ENCODE results near the gene OR11A1. TPM values are rescaled to one million over a fixed set of nuclear protein-coding genes. Genes with fewer than 3 reads are reported as not detected.

Gene OR11A1
- total and polyA plus RNA-seq, 12 donors: not detected

DNA sequence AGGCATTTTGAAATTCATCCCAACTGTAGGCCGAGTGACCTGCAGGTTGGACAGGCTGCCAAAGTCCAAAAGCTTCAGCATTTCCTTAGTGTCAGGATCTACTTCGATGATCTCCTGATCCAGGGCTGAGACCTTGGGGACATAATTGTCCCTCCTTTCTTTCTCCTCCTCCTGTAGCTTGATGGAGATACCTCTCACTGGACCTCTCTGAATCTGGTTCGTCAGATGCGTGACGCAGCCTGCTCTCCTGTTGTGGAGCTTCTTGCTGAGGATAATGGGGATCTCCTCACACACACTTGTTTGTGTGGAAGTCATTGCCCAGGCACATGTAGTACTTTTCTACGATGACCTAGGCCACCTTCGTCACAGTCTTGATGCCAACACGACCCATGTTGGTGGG lies 32.4 kb upstream of the OR11A1 start:
- Histone ChIP-seq H3K27ac (no peak overlapping the region), H3K9me3 (replicated peaks in 1 of 3) (no peaks in the 10 kb centered on the region), H3K4me3 (no peak overlapping the region), H3K4me1 (replicated peaks in 1 of 2) (no peaks in the 10 kb centered on the region), H3K27me3 (peaks cover 14% of the 10 kb centered on the region), H3K36me3 (replicated peaks in 1 of 2) (no peaks in the 10 kb centered on the region)
- no peak for DNase-seq
- no peak for TF ChIP-seq POLR2A (IDR thresholded peaks at IDR 0.05)
- TF ChIP-seq, protein P1, sequence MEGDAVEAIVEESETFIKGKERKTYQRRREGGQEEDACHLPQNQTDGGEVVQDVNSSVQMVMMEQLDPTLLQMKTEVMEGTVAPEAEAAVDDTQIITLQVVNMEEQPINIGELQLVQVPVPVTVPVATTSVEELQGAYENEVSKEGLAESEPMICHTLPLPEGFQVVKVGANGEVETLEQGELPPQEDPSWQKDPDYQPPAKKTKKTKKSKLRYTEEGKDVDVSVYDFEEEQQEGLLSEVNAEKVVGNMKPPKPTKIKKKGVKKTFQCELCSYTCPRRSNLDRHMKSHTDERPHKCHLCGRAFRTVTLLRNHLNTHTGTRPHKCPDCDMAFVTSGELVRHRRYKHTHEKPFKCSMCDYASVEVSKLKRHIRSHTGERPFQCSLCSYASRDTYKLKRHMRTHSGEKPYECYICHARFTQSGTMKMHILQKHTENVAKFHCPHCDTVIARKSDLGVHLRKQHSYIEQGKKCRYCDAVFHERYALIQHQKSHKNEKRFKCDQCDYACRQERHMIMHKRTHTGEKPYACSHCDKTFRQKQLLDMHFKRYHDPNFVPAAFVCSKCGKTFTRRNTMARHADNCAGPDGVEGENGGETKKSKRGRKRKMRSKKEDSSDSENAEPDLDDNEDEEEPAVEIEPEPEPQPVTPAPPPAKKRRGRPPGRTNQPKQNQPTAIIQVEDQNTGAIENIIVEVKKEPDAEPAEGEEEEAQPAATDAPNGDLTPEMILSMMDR (IDR thresholded peaks at IDR 0.05): no peak
- WGBS, 4 donors: 89 to 91% (median 89%) methylated on average over 8 of the region's 8 CpGs
- intact Hi-C loops (cut with DNase I): no loop called here

DNA sequence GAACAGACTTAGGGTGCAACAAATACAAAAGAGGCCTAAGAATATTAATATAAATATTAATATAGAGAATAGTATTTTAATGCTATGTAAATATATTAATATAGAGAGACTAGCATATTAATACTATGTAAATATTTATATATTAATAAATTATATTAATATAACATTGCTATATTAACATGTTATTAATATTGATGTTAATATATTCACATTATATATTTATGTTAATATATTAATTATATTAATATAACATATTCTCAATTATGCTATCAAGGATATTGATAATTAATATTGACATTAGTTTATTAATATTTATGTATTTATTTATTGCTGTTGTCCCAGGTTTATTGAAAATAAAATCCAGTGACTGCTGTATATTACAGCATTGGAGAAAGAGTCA lies 32.0 kb upstream of the OR11A1 start:
- H3K4me1 ChIP-seq (replicated peaks in 1 of 2): no peaks in the 10 kb centered on the region
- no peak overlapping the region for H3K27ac ChIP-seq
- intact Hi-C loops (cut with DNase I): no loop called here
- H3K4me3 ChIP-seq: no peak overlapping the region
- H3K9me3 ChIP-seq (replicated peaks in 1 of 3): no peaks in the 10 kb centered on the region
- DNase-seq: no peak
- TF ChIP-seq, protein P1 (IDR thresholded peaks at IDR 0.05): no peak
- TF ChIP-seq POLR2A (IDR thresholded peaks at IDR 0.05): no peak
- peaks cover 16% of the 10 kb centered on the region for H3K27me3 ChIP-seq
- no peaks in the 10 kb centered on the region for H3K36me3 ChIP-seq (replicated peaks in 1 of 2)

DNA sequence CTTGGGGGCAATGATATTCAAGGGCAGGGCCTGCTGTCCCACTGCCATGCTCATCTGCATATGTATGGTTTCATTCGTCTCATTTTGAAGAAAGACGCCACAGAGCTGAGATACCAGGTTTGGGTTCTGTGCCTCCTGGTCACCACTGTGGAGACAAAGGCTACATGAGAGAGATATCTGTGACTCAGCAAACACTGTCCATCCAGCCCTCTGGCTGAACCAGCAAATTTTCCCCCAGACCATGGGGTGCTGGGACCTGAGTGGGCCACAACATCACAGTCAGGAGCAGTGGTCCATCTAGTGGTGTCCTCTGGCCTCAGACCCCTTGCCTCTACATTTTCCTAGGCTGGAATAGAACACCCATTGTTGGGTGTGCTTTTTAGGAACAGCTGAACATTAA lies 30.8 kb upstream of the OR11A1 start, which contains the start of gene MAS1L:
Gene MAS1L, minus strand, starts transcription at position 297 of the 400 bp plus-strand sequence. Its CDS starts 54 bp downstream, at position 243.
- DNase-seq: no peak
- Histone ChIP-seq H3K9me3 (replicated peaks in 1 of 3) (no peaks in the 10 kb centered on the region), H3K4me1 (replicated peaks in 1 of 2) (no peaks in the 10 kb centered on the region), H3K27ac (no peak within 1 kb of the TSS), H3K27me3 (peaks cover 16% of the 10 kb centered on the region), H3K4me3 (no peak within 1 kb of the TSS), H3K36me3 (replicated peaks in 1 of 2) (no peaks in the 10 kb centered on the region)
- intact Hi-C loops (cut with DNase I): no loop called here
- WGBS, 4 donors: 84 to 88% (median 85%) methylated on average over 2 of the region's 2 CpGs; no CpG with 5 or more reads in 1 of the 4 donors
- no peak for TF ChIP-seq POLR2A (IDR thresholded peaks at IDR 0.05)
- TF ChIP-seq, protein P1 (IDR thresholded peaks at IDR 0.05): no peak

DNA sequence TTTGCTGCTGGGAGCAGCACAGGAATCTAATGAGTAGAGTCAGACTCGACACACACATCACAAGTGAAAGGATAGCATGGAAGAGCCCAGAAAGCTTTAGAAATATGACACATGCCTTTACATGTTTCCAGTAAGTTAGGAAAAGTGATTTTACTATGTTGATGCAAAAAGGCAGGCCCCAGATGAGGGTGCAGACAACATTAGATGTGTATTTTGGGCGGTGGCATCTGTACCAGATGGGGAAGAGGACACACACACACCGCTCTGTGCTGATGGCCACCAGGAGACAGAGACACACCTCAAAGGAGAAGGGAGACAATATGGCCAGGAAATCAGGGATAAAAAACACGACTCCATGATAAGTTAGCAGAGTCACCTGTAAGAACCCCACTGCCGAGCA lies 30.3 kb upstream of the OR11A1 start:
- no peaks in the 10 kb centered on the region for H3K9me3 ChIP-seq (replicated peaks in 1 of 3)
- TF ChIP-seq, protein P1 (IDR thresholded peaks at IDR 0.05): no peak
- no peak for TF ChIP-seq POLR2A (IDR thresholded peaks at IDR 0.05)
- WGBS, 4 donors: 73 to 78% (median 78%) methylated on average over 5 of the region's 5 CpGs
- no peaks in the 10 kb centered on the region for H3K4me1 ChIP-seq (replicated peaks in 1 of 2)
- H3K27me3 ChIP-seq: peaks cover 16% of the 10 kb centered on the region
- no peak for DNase-seq
- H3K27ac ChIP-seq: no peak overlapping the region
- H3K36me3 ChIP-seq (replicated peaks in 1 of 2): no peaks in the 10 kb centered on the region
- intact Hi-C loops (cut with DNase I): no loop called here
- H3K4me3 ChIP-seq: no peak overlapping the region

Data from adrenal gland (tissue), 12 donors.